NCI-H1417 (cell line): ENCODE measurements around the gene SYNRG.
"Not testable (repeated sequence)": the region's sequence is repeated elsewhere in the genome, so short reads cannot be mapped to it uniquely, and the experiment has no call there.

Experiments used
- DNase-seq, 3 experiments: peaks; one replicate each; lab custom pipeline; 2025; lab: John Stamatoyannopoulos, UW

SYNRG gene

GRCh38 chr17:37609170-37610040 lies at the start of gene SYNRG:
Gene SYNRG (minus strand): TSS chr17:37609418. CDS start chr17:37609355, 63 bp downstream.
- peak; percentile 98 for DNase-seq

GRCh38 chr17:37657202-37657601 lies 48.0 kb upstream of the SYNRG start:
- no peak for DNase-seq

- peak in 2 of 3 experiments; percentile 5 to 51 for DNase-seq
Observed at GRCh38 chr17:37651849-37652248, 42.6 kb upstream of the SYNRG start.

GRCh38 chr17:37650419-37651003 lies 41.3 kb upstream of the SYNRG start:
- peak; percentile 17 to 63 (median 30) for DNase-seq

GRCh38 chr17:37648555-37648954 lies 39.3 kb upstream of the SYNRG start:
- DNase-seq: no peak

GRCh38 chr17:37647856-37648255 lies 38.6 kb upstream of the SYNRG start:
- DNase-seq: no peak

- no peak for DNase-seq
Observed at GRCh38 chr17:37643869-37644268, 34.7 kb upstream of the SYNRG start.

GRCh38 chr17:37643118-37643766 lies 34.0 kb upstream of the SYNRG start, which contains the start of gene DDX52:
Gene DDX52 (minus strand): TSS chr17:37643446. CDS start chr17:37643420, 26 bp downstream.
- DNase-seq: peak; percentile 90 to 97 (median 91)

- no peak for DNase-seq
Observed at GRCh38 chr17:37642681-37643080, 33.5 kb upstream of the SYNRG start.

GRCh38 chr17:37640015-37640414 lies 30.8 kb upstream of the SYNRG start:
- no peak for DNase-seq

GRCh38 chr17:37637956-37638355 lies 28.7 kb upstream of the SYNRG start:
- no peak for DNase-seq

- DNase-seq: not testable (repeated sequence)
Observed at GRCh38 chr17:37616430-37616829, 7.2 kb upstream of the SYNRG start.

- DNase-seq: no peak
Observed at GRCh38 chr17:37614823-37615222, 5.6 kb upstream of the SYNRG start.

GRCh38 chr17:37614391-37614790 lies 5.2 kb upstream of the SYNRG start:
- no peak for DNase-seq

GRCh38 chr17:37610971-37611370 lies 1.8 kb upstream of the SYNRG start:
- peak in 1 of 3 experiments; percentile 12 for DNase-seq

GRCh38 chr17:37610041-37610420 lies 813 bp upstream of the SYNRG start:
- DNase-seq: not testable (repeated sequence)

- DNase-seq: peak in 2 of 3 experiments; percentile 85 to 90
Observed at GRCh38 chr17:37608351-37609169, 658 bp downstream of the SYNRG start.

GRCh38 chr17:37607637-37608331 lies 1.4 kb downstream of the SYNRG start:
- DNase-seq: peak in 1 of 3 experiments; percentile 55

- DNase-seq: no peak
Observed at GRCh38 chr17:37605813-37606505, 3.3 kb downstream of the SYNRG start.

- no peak for DNase-seq
Observed at GRCh38 chr17:37605081-37605480, 4.1 kb downstream of the SYNRG start.

GRCh38 chr17:37604556-37604955 lies 4.7 kb downstream of the SYNRG start:
- no peak for DNase-seq
